Measurements from ENCODE around the gene YY1AP1.
"Not testable (repeated sequence)": the region's sequence is repeated elsewhere in the genome, so short reads cannot be mapped to it uniquely, and the experiment has no call there.

GRCh38 chr1:155687705-155688323 lies 760 bp downstream of the YY1AP1 start:
- not testable (repeated sequence) for TF ChIP-seq CTCF, EP300, POLR2A, POLR2AphosphoS5 (IDR thresholded peaks at IDR 0.05)

Measured in gastroesophageal sphincter (tissue), 3 donors.